ENCODE measurements around the gene HOXA3. TPM values are rescaled to one million over a fixed set of nuclear protein-coding genes. Genes with fewer than 3 reads are reported as not detected.
A peak's percentile ranks its signal among the peaks of the same experiment; 100 is the strongest.

HOXA3 gene
- total RNA-seq, 1 experiment from 2014 or later: 4.7 TPM

DNA sequence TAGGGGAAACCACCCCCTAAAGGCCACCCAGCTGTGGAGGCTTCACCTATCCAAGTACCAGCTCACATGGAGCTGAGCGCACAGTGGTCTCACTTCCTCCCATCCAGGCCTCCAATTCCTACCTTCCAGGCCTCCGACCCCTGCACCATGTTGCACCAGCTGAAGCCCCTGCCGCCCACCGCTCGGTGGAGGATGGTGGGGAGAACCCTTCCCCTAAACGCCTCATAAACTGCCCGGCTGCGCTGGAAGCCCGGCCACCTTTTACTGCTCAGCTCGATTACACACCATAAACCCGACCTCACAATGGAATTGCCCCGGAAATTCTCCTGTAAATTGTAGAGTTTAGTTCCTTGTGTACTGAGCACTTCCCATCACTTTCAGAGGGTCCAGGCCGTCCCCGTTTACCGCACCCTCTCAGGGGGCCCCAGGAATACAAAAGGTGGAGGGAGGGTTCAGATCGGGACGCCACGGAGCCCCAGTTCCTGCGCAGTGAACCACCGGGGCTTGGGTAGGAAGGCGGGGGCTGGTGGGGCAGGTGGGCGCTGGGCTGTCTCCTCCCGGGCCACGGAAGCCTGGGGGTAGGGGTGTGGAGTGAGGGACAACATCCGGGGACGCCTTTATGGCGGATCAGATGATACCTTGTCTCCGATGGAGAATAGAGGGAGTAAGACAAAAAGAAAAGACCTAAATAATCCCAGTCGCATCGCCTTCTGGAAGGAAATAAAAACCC, 5.5 kb upstream of the HOXA3 start:
- no peak for DNase-seq (ENCODE audit: low read depth)

DNA sequence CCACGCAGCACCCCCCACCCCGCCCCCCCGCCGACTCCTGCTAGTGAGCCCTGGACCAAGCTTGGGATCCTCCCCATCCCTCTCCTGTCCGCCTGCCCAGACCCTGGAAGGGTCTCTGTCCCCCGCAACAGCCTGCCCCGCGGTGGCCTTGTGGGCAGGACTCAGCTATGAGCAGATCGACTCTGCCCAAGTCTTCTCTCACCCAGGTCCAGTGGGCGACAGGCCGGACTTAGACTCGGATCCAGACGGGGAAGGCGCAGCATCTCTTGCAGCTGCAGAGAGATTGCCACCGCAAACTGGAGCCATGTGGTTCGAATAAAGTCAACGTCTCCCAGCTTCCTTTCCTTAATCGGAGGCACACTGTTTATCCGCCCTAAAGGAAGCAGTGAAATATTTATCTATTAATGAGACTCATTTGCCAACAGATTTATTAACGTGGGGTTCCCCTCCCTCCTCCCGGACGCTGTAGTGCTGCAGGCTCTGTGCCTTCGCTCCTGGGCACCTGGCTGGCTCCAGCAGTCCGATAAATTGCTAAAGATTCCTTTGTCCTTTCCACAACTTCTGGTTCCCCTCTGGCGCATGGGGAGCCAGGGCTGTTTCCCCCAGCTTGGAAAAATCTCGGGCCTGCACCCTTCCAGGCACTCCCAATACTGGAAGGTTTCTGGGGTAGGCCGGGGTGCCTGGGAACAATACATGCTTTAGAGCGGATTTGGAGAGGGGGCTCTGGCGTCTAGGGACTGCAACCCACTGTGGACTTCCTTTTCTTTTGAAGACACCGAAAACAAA, 4.7 kb upstream of the HOXA3 start:
- DNase-seq (ENCODE audit: low read depth): no peak

DNA sequence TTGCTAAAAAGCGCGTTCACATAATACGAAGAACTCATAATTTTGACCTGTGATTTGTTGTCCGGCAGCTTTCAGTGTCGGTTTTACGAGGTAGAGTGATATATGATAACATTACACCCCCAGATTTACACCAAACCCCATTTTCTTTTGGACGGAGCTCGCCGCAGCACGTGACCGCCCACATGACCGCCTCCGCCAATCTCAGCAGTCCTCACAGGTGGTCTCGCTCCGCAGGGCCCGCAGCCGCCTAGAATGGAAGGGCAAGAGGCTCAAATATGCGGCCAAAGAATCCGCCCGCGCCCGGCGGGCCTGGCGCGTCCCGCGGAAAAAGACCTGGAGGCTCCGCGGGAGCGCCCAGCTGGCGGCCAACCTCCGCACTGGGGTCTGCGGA, 4.1 kb upstream of the HOXA3 start, which contains the start of gene HOXA7:
Gene HOXA7, minus strand, starts transcription at position 168 of the 391 bp plus-strand sequence. Its CDS starts 130 bp downstream, at position 38.
- peak; percentile 79 for DNase-seq (ENCODE audit: low read depth)

DNA sequence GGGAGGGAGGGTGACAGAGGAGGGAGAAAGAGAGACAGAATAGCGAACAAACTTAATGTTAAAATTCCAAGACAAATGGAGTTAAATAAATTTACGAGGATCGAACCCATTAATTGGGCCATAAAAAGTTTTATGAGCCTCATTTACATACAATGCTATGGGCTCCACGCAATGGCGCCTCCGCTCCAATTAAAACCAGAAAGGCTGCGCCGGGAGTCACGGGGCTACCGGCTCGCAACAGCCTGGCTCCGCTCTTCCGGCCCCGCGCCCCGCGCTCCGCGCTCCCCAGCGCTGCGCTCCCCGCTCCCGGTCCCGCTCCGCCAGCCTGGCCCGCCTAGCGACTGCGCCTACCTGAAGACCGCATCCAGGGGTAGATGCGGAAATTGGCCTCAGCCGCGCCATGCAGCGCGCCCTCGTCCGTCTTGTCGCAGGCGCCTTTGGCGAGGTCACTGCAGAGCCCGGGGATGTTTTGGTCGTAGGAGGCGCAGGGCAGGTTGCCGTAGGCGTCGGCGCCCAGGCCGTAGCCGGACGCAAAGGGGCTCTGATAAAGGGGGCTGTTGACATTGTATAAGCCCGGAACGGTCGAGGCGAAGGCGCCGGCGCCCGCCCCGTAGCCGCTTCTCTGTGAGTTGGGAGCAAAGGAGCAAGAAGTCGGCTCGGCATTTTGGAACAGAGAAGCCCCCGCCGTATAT, 3.6 kb upstream of the HOXA3 start:
- DNase-seq (ENCODE audit: low read depth): peak; percentile 50

DNA sequence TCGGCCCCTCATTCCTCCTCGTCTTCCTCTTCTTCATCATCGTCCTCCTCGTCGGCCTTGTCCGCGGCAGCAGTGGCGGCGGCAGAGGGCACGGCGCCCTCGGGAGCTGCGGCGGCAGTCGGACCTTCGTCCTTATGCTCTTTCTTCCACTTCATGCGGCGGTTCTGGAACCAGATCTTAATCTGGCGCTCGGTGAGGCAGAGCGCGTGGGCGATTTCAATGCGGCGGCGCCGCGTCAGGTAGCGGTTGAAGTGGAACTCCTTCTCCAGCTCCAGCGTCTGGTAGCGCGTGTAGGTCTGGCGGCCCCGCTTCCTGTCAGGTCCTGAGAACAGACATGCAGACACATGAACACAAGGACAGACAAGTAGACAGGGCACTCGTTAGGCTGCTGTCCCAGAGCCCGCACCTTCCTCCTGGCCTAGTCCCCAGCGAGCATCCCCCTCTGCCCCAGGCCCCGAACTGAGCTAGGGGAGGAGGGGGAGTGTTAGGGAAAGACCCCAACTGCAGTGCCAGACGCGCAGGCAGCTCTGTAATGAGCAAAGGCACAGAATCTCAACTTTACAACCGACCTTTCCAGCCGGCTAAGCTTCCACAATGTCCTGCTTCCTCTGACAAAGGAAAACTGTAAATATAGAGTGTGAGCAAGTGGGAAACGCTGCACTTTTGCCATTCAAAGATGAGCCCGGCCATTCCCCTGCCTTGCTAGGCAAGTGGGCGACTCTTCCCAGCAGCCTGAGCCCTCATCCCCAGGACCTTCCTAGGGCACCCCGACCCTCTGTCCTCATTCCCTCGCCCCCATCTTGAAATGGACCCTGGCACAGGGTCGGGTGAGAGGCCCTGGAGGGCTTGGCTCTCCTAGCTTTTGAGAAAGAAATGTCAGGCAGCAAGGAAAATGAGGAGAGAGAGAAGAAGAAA, 2.8 kb upstream of the HOXA3 start:
- DNase-seq (ENCODE audit: low read depth): no peak

DNA sequence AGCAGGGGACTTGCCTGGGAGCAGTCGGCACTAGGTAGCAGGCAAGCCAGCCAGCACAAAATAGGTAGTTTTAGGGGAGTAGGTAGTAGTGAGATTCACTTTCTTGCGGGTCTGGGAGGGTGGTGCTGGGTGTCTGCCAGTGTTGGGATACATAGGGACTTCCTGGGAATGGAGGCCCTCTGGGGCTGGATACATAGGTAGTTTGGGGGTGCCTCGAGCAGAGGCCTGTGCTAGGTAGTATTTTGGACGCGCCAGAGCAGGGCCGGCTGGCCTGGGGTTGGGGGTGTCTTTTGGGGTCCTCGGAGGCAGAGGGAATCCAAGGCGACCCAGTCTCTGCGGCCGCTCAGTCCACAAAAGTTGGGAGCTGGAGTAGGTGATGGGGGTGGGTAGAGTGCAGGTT, 2.0 kb upstream of the HOXA3 start:
- no peak for DNase-seq (ENCODE audit: low read depth)

DNA sequence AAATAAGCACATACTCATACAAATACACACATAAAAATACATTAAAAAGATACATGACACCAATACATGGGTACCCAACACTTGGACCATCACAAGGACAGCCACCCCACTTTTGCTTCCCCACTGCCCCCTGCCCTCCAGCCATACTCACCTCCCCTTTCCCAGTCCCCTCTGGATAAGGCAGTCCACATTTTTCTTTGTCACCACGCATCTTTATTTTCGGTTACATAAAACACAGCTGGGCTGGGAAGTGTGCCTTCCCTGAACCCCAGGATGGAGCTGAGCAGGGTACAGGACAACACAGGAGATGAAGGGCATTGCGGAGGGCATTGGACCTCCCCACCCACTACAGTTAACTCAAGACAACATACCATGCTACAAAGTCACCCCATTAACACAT, 1.1 kb upstream of the HOXA3 start:
- DNase-seq (ENCODE audit: low read depth): no peak

DNA sequence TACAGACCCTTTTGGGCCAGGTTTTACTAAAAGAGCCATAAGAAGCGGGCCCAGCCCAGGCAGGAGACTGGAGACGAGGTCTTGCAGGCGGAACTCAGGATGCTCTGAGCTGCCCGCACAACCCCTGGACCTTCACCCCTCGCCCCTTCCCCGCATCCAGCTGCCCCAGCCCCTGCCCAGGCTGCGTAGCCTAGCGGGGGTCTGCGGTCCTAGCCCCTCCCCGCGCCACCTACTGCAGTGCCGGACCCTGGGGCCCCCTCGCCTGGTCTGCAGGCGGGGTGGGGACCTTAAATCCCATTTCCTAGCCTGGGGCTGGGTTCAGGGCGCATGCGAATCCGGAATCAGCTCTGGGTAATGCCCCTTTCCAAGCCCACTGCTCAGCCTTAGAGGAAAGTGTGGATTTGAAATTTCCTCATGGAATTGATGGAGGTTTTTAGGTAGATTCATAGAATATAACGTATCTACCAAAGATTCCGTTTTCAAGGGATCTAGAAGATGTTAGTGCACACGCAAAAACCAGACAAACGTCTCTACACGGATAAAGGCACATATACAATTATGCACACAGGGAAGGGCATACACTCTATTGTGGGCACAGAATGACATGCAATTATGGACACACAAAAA, 546 bp upstream of the HOXA3 start:
- no peak for DNase-seq (ENCODE audit: low read depth)

DNA sequence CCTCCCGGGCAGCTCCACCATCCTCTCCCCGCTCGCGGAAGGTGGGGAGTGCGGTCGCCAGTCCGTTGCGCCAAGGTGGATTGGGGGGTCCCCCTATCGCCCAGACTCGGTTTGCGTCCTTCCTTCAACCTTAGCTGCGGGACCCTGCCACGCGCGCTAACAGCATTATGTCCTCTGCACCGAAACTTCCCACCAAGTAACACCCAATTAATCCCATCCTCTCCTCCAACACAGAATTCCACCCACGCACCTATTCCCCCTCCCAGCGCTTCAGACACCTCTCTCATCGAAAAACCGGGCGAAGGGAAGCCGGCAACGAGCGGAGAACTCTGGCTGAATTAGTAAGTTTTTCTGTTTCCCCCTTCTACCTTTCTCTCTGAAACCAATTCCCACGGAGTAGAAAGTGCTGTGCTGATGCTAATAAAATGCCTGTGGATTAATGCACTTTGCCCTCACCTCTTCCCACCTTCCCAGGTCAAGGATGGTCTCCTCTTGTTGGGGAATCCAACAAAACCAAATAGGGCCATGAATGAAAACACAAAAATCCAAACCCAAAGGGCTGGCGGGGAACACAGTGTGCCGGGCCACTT, 947 bp downstream of the HOXA3 start:
- DNase-seq (ENCODE audit: low read depth): no peak

DNA sequence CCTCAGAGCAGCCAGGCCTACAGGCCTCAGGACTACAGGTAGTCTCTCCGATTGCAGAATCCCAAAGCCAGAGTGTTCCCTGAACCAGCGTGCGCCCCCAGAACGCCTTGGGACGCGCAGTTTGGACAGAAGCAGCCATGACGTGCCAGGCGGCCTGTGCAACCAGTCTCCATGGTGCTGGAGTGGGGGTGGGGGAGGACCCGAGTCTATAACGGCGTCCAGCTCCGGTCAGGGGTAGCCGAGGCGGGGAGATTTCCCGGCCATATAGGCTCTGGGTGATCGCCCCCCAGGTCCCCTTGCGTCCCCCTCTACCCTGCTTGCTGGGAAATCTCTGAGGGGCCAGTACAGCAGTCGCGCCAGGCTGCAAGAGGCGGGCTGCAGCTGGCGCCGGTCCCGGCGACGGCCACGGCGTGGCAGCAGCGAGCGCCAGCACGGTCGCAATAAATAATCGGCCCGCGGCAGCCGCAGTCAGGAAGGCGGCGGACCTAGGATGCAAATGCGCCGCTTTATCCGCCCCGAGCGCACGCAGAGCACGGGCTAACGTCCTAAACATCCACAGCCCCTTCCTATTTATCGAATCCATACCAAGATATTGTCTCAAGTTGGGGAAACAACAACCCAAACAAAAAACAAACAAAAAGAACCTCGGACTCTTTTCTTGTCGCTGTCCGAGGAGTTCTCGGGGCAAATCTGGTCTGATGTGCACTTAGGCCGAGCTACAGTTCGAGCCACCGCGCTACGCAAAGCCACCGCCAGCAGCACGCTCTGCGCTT, 1.6 kb downstream of the HOXA3 start:
- DNase-seq (ENCODE audit: low read depth): peak; percentile 77

DNA sequence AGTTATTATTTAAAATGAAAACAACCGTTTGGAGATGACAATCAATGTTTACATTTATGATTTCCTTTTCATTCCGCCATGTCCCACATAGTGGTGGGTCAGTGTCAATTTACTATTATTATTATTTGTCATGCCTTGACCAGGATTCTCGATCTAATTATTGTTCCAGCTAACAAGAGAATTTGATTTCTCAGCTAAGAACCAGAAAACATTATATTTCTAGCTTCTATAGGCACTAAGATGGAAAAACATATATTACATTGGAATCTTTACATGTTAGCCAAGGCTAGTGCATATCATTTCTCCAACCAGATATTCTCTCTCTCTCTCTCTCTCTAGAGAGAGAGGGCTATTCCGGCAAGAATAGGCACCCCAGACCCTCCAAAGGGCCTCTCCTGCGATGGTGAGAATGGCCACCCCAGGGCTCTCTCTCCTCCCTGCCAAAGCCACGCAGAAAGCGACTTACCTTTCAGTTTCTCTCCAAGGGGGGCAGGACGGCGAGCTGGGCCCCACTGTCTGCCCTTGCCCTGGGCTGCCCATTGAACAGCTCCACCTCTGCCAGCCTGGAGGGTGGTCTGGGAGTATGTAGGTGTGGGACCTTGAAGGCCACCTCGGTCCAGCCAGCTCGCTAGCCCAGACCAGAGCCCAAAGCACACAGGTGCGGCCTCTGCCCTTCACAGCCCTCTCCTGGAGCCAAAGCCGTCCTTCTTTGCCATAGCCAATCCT, 2.4 kb downstream of the HOXA3 start:
- DNase-seq (ENCODE audit: low read depth): no peak

DNA sequence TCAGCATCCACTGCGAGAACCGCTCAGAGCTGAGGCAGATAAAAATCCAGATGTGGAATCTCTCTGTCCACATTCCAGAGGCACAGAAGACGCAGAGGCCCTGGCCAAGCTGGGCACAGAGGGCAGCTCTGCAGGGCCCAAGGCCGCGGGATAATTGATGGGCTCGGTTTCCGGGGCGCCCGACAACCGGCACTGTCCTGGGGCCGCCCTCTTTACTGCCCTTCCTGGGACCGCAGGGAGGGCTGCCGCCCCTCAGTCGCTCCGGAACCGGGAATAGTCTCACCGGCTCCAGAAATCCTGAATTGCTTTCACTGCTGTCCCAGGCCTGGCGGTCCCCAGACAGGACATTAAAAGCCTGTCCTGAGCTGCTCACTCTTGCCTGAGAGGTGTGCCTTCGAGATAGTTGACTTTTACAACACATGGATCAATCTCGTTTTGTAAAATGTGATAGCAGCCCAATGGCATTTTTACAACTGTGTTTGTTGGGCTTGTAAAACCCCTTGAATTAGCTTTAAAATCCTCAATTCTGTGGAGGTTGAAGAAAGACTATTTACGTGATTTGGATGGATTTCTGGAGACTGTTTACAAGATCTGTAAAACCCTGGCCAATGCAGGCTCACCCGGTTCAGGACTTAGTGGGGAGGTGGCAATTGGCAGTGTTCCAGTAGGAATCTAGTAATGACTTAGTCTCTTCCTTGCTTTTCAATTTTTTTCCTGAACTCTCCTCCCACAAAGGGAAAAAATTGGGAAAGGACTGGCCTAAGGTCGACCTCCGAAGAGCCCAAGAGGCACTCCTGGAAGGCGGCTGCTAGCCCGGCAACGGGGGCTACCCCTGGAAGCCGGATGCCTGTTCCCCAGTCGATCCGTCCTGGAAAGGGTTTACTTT, 3.4 kb downstream of the HOXA3 start:
- DNase-seq (ENCODE audit: low read depth): no peak

DNA sequence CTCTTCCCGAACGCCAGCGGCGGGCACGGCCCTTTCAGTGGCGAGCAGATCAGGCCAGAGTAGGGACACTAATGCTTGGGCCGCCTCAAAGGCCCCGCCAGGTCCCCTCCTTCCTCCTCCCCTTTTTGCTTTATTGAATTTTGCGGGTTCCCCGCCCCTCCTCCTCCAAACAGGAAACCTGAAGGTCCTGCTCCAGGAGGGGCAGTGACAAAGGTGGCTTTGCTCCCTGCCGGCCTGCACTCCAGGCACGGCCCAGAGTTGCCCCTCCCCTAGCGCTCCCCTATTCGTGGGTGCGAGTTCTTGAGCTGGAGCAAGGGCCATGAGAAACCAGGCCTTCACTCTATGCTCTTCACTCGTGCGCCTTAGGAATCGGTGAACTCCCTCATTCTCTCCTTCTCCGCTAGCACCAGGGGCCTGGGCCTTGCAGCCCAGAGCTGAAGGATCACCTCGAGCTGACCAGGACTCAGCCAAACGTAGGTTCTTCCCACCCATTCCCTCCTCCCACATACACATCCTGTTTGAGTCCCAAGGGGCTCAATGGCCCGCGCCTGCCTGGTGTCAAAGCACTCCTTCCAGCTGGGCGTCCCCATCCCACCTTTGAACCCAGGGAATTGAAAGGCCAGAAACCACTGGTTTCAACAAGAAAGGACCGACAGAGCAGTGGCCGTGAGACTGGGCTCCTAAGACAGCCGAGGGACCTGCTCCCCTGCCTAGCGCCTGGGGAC, 4.2 kb downstream of the HOXA3 start:
- DNase-seq (ENCODE audit: low read depth): no peak

DNA sequence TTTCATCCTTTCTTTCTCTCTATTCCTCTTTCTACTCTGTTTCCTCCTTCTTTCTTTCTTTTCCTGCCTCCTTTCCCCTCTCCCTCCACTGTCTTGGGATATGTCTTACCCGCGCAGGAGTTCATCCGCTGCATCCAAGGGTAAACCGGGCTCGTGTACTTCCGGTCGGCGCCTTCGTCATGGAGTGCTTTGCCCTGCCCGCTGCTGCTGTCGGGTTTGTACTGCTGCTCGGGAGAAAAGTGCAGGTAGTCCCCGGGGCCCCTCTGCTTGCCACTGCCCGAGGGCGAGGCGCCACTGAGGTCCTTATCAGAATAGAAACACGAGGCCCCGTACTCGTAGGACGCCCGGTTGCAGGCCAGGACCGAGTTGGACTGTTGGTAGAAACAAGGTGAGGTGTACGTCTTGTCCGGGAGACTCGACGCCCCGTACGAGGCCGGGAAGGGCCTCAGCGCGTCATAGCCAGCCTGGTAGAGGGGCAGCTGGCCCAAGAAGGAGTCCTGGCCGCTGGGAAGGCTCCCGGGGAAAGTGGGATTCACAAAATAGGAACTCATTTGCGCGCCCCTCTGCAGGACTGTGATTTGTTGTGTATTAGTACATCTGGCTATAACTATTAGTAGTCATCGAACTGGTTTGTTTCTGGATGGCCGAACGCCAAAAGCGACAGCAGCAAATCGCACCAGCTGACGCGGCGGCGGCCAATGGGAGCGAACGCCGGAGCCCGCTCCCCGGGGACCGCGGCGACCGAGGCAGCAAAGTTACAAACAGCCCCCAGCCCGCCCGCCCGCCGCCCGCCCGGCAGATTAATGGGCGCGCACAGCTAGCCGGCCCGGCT, 5.0 kb downstream of the HOXA3 start, which contains the start of gene HOXA6:
Gene HOXA6, minus strand, starts transcription at position 576 of the 832 bp plus-strand sequence. Its CDS starts 25 bp downstream, at position 551.
- no peak for DNase-seq (ENCODE audit: low read depth)

DNA sequence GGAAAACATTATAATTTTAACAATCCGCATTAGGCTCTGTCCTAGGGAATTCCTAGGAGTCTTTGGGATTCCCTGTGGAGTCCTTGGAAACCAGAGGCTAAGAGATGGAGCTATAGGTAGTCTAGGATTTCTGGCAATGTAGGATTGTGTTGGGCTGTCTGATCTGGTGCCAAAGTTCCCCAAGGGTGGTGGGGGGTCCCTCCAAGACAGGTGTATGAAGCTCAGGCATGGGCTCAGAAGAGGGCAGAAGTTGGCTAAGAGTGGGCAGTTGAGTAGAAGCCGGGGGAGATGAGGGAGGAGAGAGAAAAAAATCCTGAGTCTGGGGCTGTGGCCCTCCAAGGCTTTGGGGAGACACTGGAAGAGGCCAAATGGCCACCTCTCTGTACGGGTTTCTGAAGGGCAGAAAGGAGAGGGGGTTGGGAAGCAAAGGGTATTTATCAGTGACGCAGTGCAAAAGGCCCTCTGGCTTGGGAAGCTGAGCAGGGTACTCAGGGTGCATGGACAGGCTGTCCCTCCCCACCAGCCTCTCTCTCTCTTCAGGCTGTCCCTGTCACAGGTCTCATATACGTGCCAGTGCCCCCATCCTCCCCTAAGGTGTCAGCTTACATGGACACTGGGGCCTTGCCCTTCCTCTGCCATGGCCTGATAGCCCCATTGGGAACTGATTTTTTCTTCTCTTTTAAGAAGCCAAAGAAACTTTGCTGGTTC, 5.7 kb downstream of the HOXA3 start:
- no peak for DNase-seq (ENCODE audit: low read depth)

All from LHCN-M2 (cell line).